Endothelial cell of umbilical vein (primary cell): ENCODE data around the gene NFYC. TPM values are rescaled to one million over a fixed set of nuclear protein-coding genes. Genes with fewer than 3 reads are reported as not detected.

Source experiments
- BruUV-seq: library from RNA; stranded (reverse); fragments of 400-500 nt; replicated peaks from 2 replicates; lab custom pipeline; 2021; lab: Mats Ljungman, UMichigan
- CTCF ChIA-PET: fragments of 300-600, 350-600 bp; sonication (Branson Sonifier 250); formaldehyde crosslinking; loops from one replicate; lab custom pipeline; 2021; ENCODE audit warnings: antibody characterized with exemption, inconsistent platforms; lab: Charles Lee
- POLR2A ChIA-PET: fragments of 300-600, 350-600 bp; sonication (Branson Sonifier 250); formaldehyde crosslinking; loops from one replicate; lab custom pipeline; 2021; ENCODE audit warnings: antibody characterized with exemption, inconsistent platforms; lab: Charles Lee
- DNase-seq: peaks from one replicate; pipeline ENCODE4 v3.0.0-alpha.2; 2011; ENCODE audit warnings: low read depth, low spot score
- FAIRE-seq: peaks from 2 replicates; lab custom pipeline; 2011; peaks lifted over from hg19 to GRCh38; lab: Jason Lieb, UNC
- H2AFZ ChIP-seq: 2 replicates; pipeline ENCODE4 v1.6.0; 2012; ENCODE audit warnings: low read depth, low read length, control low read depth, inconsistent platforms
- H3K27ac ChIP-seq: 2 replicates; pipeline ENCODE4 v1.5.1; 2011; ENCODE audit warnings: low read depth, mild to moderate bottlenecking, control low read depth, low read length, moderate library complexity; ENCODE audit not compliant: insufficient read depth
- H3K27me3 ChIP-seq, 2 experiments: 2 replicates each; pipeline versions ENCODE4 v1.6.0 to v1.6.1; 2011; ENCODE audit warnings: low read length in 2 of 2, mixed read lengths in 1 of 2; ENCODE audit not compliant: control insufficient read depth in 2 of 2, insufficient read depth in 2 of 2
- H3K36me3 ChIP-seq, 2 experiments: 2 replicates in 1 of 2; 3 replicates in 1 of 2; pipeline ENCODE4 v1.5.1; 2011; ENCODE audit warnings: low read length in 2 of 2, mild to moderate bottlenecking in 1 of 2, moderate library complexity in 1 of 2; ENCODE audit not compliant: control insufficient read depth in 2 of 2, insufficient read depth in 2 of 2; ENCODE audit errors: extremely low read depth in 1 of 2
- H3K4me1 ChIP-seq: 3 replicates; pipeline ENCODE4 v1.5.1; 2011; ENCODE audit warnings: mild to moderate bottlenecking, low read length; ENCODE audit not compliant: control insufficient read depth, insufficient read depth; ENCODE audit errors: extremely low read depth
- H3K4me2 ChIP-seq: 2 replicates; pipeline ENCODE4 v1.6.1; 2011; ENCODE audit warnings: low read length, control low read depth, mixed read lengths; ENCODE audit not compliant: insufficient read depth
- H3K4me3 ChIP-seq, 3 experiments: fragments of 200-600 bp in 1 of 3; sonication (generic), shearing (Covaris generic) in 1 of 3; replicated peaks in 1 of 3; 2 replicates each; pipeline ENCODE4 v1.5.1; 2011 to 2016; ENCODE audit warnings: control low read depth in 3 of 3, low read length in 3 of 3, mild to moderate bottlenecking in 2 of 3, inconsistent platforms in 1 of 3, low read depth in 1 of 3, moderate library complexity in 1 of 3; ENCODE audit not compliant: insufficient read depth in 1 of 3
- H3K79me2 ChIP-seq: 2 replicates; pipeline ENCODE4 v1.6.0; 2012; ENCODE audit warnings: low read length, inconsistent platforms; ENCODE audit not compliant: control insufficient read depth, insufficient read depth
- H3K9ac ChIP-seq: replicated peaks from 2 replicates; pipeline ENCODE3; 2011; ENCODE audit warnings: low read length, control low read depth; ENCODE audit not compliant: insufficient read depth; ENCODE audit errors: extremely low read depth
- H3K9me1 ChIP-seq: replicated peaks from 3 replicates; pipeline ENCODE4 v1.6.0; 2011; ENCODE audit warnings: mild to moderate bottlenecking, low read length; ENCODE audit not compliant: control insufficient read depth, insufficient read depth; ENCODE audit errors: extremely low read depth
- H3K9me3 ChIP-seq: replicated peaks from 2 replicates; pipeline ENCODE4 v1.5.1; 2012; ENCODE audit warnings: low read length, inconsistent platforms; ENCODE audit not compliant: control insufficient read depth, insufficient read depth
- H4K20me1 ChIP-seq: replicated peaks from 2 replicates; pipeline ENCODE3; 2011; ENCODE audit warnings: mild to moderate bottlenecking, low read length; ENCODE audit not compliant: control insufficient read depth, insufficient read depth; ENCODE audit errors: extremely low read depth
- EZH2 ChIP-seq: IDR thresholded peaks from 2 replicates; pipeline ENCODE4 v1.6.1; 2012; ENCODE audit warnings: borderline replicate concordance, low read depth, mild to moderate bottlenecking, moderate library complexity, low read length, inconsistent platforms; ENCODE audit not compliant: severe bottlenecking
- FOS ChIP-seq: IDR thresholded peaks from 2 replicates; pipeline ENCODE4 v1.6.1; 2011; ENCODE audit warnings: mild to moderate bottlenecking, low read length, moderate library complexity, borderline replicate concordance; ENCODE audit not compliant: insufficient read depth
- GATA2 ChIP-seq: IDR thresholded peaks from 2 replicates; pipeline ENCODE4 v1.7.0; 2011; ENCODE audit warnings: low read depth, mild to moderate bottlenecking, moderate library complexity, mixed read lengths, low read length; ENCODE audit not compliant: insufficient read length, insufficient read depth
- JUN ChIP-seq: IDR thresholded peaks from 2 replicates; pipeline ENCODE4 v1.6.1; 2011; ENCODE audit warnings: borderline replicate concordance, low read depth; ENCODE audit not compliant: insufficient read length, insufficient read depth
- MYC ChIP-seq: IDR thresholded peaks from one replicate; pipeline ENCODE4 v1.6.1; 2011; ENCODE audit warnings: mild to moderate bottlenecking, low read depth, low read length
- POLR2A ChIP-seq: IDR thresholded peaks from 2 replicates; pipeline ENCODE4 v1.6.1; 2012; ENCODE audit warnings: low read depth, mild to moderate bottlenecking, control low read depth, low read length
- POLR2AphosphoS5 ChIP-seq: IDR thresholded peaks from 2 replicates; pipeline ENCODE4 v1.6.1; 2012; ENCODE audit warnings: low read depth, mild to moderate bottlenecking, control low read depth, low read length, moderate library complexity; ENCODE audit not compliant: insufficient read depth
- dilution Hi-C: fragments of 300-500 bp; cut with MboI; formaldehyde crosslinking; loops from one replicate; pipeline ENCODE4 v1.15.0; 2019; ENCODE audit warnings: low sequenced_read_pairs; ENCODE audit not compliant: extremely low pct_ligation_motif_present
- intact Hi-C: fragments of 100-400 bp; cut with micrococcal nuclease; formaldehyde crosslinking; loops from one replicate; pipeline ENCODE4 v1.10.0; 2022
- polyA plus RNA-seq, 4 experiments: library from polyadenylated mRNA; depleted of rRNA in 3 of 4; stranded (reverse) in 3 of 4; unstranded in 1 of 4; fragments of >200 nt; gene quantifications; 2 replicates each; pipeline versions ENCODE4 v1.2.1 to v1.2.3, GENCODE V29; 2011 to 2012; ENCODE audit warnings: missing spikeins in 1 of 4
- total RNA-seq: library from RNA; stranded (reverse); gene quantifications from 2 replicates; pipeline ENCODE4 v1.2.3, GENCODE V29; 2021
- TF ChIP-seq, protein P1 (sequence below): IDR thresholded peaks from 2 replicates; pipeline ENCODE4 v1.6.1; 2011; ENCODE audit not compliant: insufficient read depth, insufficient read length
- TF ChIP-seq, protein P2 (sequence below), 2 donors: IDR thresholded peaks; 1 replicate in 1 of 2; 2 replicates in 1 of 2; pipeline ENCODE4 v1.5.1; 2011; ENCODE audit warnings: low read length in 2 of 2, mild to moderate bottlenecking in 2 of 2, moderate library complexity in 2 of 2, control low read depth in 1 of 2, inconsistent platforms in 1 of 2, low read depth in 1 of 2; ENCODE audit not compliant: insufficient read depth in 1 of 2; ENCODE audit errors: extremely low read depth in 1 of 2

NFYC gene
- total and polyA plus RNA-seq, 2 donors (not counting 3 experiments of a cell fraction or from before 2014, with no cell fraction given): 51.1 to 81.7 TPM

DNA sequence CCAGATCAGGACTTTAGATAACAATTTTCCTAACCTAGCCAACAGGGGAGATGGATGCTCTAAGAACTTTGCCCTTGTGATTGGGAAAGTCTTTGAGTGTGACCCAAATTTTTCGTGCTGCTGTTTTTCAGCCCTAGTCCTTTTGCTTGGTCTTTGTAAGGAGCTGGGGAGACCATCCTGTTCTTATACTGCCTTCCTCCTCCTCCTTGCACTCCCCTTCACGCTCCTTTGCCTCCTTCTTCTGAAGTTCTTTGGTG is 97.8 kb downstream of the NFYC start:
- no peaks in the 10 kb centered on the region for H3K9me3 ChIP-seq
- POLR2A ChIA-PET: no interaction called here
- H3K4me3 ChIP-seq: no peak overlapping the region
- no peak overlapping the region for H3K4me2 ChIP-seq
- TF ChIP-seq MYC: no peak
- TF ChIP-seq GATA2: no peak
- TF ChIP-seq, protein P1, sequence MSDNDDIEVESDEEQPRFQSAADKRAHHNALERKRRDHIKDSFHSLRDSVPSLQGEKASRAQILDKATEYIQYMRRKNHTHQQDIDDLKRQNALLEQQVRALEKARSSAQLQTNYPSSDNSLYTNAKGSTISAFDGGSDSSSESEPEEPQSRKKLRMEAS: no peak
- TF ChIP-seq POLR2A: no peak
- no peak for TF ChIP-seq JUN
- TF ChIP-seq POLR2AphosphoS5: no peak
- TF ChIP-seq, protein P2, sequence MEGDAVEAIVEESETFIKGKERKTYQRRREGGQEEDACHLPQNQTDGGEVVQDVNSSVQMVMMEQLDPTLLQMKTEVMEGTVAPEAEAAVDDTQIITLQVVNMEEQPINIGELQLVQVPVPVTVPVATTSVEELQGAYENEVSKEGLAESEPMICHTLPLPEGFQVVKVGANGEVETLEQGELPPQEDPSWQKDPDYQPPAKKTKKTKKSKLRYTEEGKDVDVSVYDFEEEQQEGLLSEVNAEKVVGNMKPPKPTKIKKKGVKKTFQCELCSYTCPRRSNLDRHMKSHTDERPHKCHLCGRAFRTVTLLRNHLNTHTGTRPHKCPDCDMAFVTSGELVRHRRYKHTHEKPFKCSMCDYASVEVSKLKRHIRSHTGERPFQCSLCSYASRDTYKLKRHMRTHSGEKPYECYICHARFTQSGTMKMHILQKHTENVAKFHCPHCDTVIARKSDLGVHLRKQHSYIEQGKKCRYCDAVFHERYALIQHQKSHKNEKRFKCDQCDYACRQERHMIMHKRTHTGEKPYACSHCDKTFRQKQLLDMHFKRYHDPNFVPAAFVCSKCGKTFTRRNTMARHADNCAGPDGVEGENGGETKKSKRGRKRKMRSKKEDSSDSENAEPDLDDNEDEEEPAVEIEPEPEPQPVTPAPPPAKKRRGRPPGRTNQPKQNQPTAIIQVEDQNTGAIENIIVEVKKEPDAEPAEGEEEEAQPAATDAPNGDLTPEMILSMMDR (IDR thresholded peaks at IDR 0.05; ENCODE audit: extremely low read depth in 1 of 2, insufficient read depth in 1 of 2, low read depth in 1 of 2, low read length in 2 of 2): no peak
- TF ChIP-seq FOS: no peak
- no peak for TF ChIP-seq EZH2
- no peaks in the 10 kb centered on the region for H3K79me2 ChIP-seq
- CTCF ChIA-PET: interaction anchor here (1.3 to 2.5 kb wide), 2 partner anchors 15 to 17 kb away, joined by 3 to 17 read pairs; no protein-coding TSS in a partner anchor
- intact Hi-C loops: no loop called here
- peaks cover 4 to 22% of the 10 kb centered on the region in 2 experiments for H3K27me3 ChIP-seq
- H3K27ac ChIP-seq: no peak overlapping the region
- H3K4me1 ChIP-seq: no peaks in the 10 kb centered on the region
- H3K9me1 ChIP-seq: no peaks in the 10 kb centered on the region
- H3K36me3 ChIP-seq: no peaks in the 10 kb centered on the region
- H2AFZ ChIP-seq: no peak overlapping the region
- no peak overlapping the region for H3K9ac ChIP-seq
- dilution Hi-C loops: no loop called here
- no peak for DNase-seq
- no peaks in the 10 kb centered on the region for H4K20me1 ChIP-seq
- no TSS peak for BruUV-seq
- FAIRE-seq: no peak
